GM21717 (cell line): Measurements from ENCODE around the gene CWC15.
"Not testable (repeated sequence)": the region's sequence is repeated elsewhere in the genome, so short reads cannot be mapped to it uniquely, and the experiment has no call there.

Source experiments
- ATAC-seq: cut with Tn5 transposase; IDR thresholded peaks from one replicate; pipeline ENCODE4 v1.9.1; 2021; ENCODE audit warnings: mild to moderate bottlenecking, moderate library complexity; ENCODE audit not compliant: unreplicated experiment

CWC15 gene

DNA sequence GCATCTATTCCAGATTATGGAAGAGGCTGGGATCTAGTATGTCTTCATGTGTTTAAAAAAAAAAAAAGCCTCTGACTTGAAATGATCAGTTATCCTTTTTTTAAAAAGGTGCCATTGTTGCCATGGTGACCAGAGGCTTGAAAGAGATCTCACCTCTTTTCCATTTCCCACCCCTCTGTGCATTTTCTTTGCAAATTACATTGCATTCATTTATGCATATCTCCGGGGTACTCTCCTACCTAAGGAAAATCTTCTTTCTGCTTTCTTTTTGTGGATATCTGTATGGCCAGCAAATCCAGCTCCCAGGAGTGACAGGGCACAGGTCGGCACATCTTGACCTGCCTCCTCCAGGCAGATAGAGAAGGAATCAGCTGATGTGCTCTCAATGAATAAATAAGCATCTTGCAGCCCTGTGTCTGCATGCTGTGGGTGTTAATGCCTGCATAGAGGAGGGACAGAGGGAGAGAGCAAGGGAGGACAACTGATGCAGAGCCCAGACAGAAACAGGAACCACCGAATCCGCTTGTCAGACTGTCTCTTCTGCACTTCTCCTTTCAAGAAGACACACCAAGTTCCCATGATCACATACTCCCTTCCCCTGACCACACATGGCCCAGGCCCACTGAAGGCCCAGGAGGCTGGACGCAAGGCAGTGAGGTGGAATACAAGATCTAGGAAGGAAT is 50.9 kb downstream of the CWC15 start:
- no peak for ATAC-seq

GRCh38 chr11:94920311-94920710 is 53.0 kb downstream of the CWC15 start:
- no peak for ATAC-seq

DNA sequence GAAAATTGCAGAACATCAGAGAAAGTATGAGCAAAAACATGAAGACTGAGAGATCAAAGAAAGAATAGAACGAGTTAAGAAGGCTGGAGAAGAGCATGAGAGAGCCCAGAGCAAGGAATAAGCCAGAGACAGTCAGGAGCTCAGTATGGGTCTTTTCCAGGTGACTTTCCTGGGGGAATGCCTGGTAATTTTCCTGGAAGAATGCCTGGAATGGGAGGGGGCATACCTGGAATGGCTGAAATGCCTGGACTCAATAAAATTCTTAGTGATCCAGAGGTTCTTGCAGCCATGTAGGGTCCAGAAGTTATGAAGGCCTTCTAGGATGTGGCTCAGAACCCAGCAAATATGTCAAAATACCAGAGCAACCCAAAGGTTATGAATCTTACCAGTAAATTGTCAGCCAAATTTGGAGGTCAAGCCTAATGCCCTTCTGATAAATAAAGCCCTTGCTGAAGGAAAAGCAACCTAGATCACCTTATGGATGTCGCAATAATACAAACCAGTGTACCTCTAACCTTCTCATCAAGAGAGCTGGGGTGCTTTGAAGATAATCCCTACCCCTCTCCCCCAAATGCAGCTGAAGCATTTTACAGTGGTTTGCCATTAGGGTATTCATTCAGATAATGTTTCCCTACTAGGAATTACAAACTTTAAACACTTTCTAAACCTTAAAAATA is 59.5 kb downstream of the CWC15 start:
- ATAC-seq, result not testable (repeated sequence)

GRCh38 chr11:94912806-94913205 is 60.5 kb downstream of the CWC15 start:
- ATAC-seq, result no peak
